GM19467 (cell line): ENCODE measurements around the gene HES2.
A peak's percentile ranks its signal among the peaks of the same experiment; 100 is the strongest.
"Not testable (repeated sequence)": the region's sequence is repeated elsewhere in the genome, so short reads cannot be mapped to it uniquely, and the experiment has no call there.

Experiments used
- ATAC-seq: cut with Tn5 transposase; IDR thresholded peaks from one replicate; pipeline ENCODE4 v1.9.1; 2021; ENCODE audit warnings: mild to moderate bottlenecking, moderate library complexity; ENCODE audit not compliant: unreplicated experiment

HES2 gene

DNA sequence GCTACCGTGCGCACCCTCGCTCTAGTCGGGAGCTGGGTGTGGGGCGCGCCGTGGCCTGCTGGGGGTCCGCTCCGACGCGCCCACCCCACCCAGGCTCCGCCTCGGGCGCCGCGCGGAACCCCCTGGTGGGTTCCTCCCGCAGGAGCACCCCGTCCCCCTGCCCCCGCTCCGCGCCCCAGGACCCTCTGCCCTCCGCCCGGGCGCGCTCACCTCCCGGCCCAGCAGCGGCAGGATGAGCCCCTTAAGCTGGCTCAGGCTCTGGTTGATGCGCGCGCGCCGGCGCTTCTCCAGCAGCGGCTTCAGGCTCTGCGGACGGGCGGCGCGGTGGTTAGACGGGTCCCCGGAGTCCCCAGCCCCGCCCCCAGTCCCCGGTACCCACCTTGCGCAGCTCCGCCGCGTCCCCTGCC lies 319 bp downstream of the HES2 start:
- ATAC-seq: no peak

GRCh38 chr1:6418668-6419396 lies 887 bp downstream of the HES2 start:
- ATAC-seq: no peak

DNA sequence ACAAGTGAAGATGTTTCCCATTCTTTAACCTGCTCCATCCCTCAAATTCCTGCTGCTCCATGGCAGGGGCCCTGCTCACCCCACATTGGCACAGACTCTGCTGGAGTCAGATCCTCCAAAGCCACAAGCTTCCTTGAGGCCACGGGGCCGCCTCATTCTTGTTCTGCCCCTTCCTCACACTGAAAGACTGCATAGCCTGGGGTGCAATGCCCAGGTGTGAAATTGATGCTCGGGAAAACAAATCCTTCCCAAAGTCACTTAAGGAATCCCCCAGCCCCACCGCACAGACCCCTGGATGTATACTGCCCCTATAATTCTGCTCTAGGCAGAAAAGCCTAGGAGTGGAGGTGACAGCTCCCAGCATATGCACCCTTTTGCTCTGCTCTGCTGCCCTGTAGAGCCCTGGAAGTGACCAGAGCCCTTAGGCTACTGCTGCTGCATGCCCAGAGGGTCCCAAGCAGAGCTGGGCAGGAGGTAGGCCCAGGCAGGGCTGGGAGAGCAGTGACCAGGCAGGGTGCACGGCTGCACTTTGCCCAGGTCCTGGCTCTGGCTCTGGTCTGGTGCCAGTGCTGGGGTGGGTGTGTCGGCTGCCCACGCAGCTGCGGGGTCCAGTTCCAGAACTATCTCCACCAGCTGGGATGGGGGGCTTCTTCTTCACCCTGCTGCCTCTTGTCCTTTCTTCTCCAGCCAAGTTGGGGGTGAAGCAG lies 1.6 kb downstream of the HES2 start:
- ATAC-seq: no peak

DNA sequence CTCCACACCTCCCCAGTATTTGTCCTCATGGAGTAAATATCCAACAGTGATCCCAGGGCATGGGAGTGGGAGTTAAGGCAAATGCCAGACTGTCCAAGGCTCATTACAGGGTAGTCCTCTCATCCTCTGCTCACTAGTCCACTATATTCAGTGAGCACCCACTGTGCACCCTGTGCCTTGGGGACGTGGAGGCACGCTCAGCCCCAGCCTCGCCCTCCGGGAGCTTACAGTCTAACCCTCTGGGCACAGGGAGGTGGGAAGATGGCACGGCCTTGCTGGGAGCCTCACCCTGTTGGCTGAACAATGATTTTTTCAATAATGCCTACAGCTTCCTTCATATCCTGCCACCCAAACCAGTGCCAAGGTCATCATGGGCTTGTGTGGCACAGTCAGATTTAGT lies 2.8 kb downstream of the HES2 start:
- ATAC-seq: no peak

DNA sequence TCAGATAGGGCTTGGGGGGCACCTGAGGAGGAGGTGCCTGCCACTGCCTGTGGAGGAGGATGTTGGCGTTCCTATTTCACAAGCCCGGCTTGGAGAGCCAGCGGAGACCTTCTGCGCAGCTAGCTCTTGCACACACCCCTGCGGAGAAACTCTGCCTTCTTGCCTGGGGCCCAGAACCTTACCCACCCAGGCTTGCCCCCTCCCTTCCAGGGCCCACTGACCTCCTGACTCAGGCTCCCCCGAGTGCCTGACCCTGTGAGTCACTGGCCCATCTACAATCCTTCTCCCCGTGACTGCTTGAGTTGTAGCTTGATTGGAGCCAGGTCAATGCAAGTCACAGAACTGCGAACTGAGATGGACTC lies 3.4 kb downstream of the HES2 start:
- no peak for ATAC-seq

DNA sequence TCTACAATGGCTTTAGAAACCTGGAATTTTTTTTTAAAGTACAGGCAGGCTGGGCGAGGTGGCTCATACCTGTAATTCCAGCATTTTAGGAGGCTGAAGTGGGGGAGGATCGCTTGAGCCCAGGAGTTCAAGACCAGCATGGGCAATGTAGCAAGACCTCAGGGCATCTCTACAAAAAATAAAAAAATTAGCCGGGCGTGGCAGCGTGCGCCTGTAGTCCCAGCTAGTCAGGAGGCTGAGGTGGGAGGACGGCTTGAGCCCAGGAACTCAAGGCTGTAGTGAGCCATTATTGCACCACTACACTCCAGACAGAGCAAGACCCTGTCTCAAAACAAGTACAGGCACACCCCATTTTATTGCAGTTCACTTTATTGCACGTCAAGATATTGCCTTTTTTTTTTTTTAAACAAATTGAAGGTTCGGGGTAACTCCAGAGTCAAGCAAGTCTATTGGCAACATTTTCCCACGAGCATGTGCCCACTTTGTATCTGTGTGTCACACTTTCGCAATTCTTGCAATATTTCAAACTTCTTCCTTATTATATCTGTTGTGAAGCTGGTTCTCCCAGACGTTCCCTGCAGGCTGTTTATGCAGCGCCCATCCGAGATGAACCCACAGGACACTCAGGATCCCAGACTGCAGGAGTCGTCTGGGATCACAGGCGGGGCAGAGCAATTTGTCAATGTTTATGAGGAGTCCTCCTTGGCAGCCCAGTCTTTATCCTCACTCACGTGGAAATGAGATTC lies 4.7 kb downstream of the HES2 start:
- no peak for ATAC-seq

GRCh38 chr1:6414443-6414844 lies 5.3 kb downstream of the HES2 start:
- ATAC-seq: peak; percentile 73

DNA sequence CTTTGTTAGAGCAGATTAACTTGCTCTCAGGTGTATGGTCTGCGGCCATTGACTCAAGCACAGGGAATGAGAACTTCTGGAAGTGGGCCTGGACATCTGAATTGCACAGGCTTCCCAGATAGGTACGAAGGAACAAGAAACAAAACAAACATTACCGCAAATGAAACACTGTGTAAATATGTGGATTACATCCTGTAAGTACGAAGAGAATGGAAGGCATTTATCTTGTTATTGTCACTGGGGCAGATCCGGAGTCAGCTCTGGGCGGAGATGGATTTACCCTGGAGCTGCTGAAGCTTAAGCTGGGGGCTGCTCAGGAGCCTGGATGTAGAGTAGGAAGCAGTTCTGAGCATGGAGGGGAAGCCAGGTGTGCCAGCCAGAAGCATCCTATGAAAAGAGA lies 6.8 kb downstream of the HES2 start:
- ATAC-seq: no peak

DNA sequence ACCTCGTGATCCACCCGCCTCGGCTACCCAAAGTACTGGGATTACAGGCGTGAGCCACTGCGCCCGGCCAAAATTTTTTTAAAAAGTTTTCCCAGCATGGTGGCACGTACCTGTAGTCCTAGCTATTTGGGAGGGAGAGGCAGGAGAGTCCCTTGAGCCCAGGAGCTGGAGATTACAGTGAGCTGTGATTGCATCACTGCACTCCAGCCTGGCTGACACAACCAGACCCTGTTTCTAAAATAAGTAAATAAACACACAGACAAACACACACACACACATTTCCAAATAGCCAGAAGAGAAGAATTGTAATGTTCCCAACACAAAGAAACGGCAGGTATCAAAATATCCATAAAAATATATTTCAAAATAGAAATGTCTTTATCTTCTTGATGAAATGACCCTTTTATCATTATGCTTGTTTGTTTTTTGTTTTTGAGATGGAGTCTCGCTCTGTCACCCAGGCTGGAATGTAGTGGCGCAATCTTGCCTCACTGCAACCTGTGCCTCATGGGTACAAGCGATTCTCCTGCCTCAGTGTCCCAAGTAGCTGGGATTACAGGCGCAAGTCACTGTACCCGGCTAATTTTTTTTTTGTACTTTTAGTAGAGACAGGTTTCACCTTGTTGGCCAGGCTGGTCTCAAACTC lies 9.3 kb downstream of the HES2 start:
- ATAC-seq: no peak

- no peak for ATAC-seq
These were observed 10.0 kb downstream of the HES2 start for GRCh38 chr1:6409733-6410132.

DNA sequence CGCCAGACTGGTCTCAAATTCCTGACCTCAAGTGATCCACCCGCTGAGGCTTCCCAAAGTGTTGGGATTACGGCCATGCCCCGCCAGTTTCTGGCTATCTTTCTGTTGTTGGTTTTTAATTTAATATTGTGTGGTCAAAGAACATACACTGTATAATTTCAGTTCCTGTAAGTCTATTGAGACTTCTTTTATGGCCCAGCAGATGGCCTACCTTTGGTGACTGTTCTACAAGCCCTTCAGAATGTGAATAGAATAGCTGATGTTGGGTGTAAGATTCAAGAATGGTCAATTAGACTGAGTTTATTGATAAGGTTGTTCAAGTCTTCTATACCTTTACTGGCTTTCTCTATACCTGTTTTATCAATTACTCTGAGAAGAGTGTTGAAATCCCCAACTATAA lies 10.7 kb downstream of the HES2 start:
- ATAC-seq: no peak

DNA sequence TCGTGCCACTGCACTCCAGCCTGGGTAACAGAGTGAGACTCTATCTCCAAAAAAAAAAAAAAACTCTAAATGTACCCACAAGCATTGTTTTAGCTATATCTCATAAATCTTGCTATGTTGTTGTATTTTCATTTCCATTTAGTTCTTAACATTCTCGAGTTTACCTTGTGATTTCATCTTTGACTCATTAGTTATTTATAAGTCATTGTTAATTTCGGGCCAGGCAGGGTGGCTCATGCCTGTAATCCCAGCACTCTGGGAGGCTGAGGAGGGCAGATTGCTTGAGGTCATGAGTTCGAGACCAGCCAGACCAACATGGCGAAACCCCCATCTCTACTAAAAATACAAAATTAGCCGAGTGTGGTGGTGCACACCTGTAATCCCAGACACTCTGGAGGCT lies 11.7 kb downstream of the HES2 start:
- ATAC-seq: no peak

GRCh38 chr1:6401673-6402072 lies 18.0 kb downstream of the HES2 start:
- no peak for ATAC-seq

DNA sequence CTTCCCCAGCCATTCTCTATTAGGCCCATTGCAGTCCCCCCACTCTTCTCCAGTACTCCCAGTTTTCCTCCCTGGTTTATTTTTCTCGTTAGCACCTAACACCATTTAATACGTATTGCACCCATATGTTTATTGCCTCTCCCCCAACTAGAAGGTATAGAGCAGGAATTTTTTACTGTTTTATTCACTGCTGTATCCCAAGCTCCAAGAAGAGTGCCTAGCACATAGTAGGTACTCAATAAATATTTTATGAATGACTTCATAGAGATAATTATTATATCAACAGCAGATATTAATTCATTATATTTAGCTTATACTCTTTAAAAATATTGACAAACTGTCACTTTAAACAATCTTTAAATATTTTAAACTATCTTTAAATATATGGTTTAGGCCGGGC lies 20.4 kb downstream of the HES2 start:
- no peak for ATAC-seq

- ATAC-seq: no peak
These were observed 21.8 kb downstream of the HES2 start for GRCh38 chr1:6397844-6398441.

DNA sequence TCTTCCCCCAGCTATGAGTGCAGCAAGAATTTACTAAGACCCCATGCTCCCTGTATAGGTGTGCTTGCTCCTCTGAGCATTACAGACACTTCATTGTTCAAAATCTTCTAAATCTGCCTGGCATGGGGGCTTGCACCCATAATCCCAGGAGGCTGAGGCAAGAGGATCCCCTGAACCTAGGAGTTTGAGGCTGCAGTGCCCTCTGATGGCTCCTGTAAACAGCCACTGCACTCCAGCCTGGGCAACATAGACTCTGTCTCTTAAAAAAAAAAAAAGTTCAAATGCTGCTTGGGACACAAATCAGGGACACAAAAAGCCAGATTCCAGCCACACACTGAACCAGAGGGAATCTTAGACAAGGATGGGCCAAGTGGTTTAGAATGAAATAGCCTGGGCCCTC lies 22.7 kb downstream of the HES2 start:
- no peak for ATAC-seq

- not testable (repeated sequence) for ATAC-seq
These were observed 23.9 kb downstream of the HES2 start for GRCh38 chr1:6395781-6396244.

- ATAC-seq: not testable (repeated sequence)
These were observed 24.6 kb downstream of the HES2 start for GRCh38 chr1:6395130-6395529.

GRCh38 chr1:6393400-6394187 lies 26.1 kb downstream of the HES2 start, which contains the start of gene ACOT7:
ACOT7 (minus strand) TSS chr1:6393767; CDS start chr1:6393399, 368 bp downstream.
- ATAC-seq: peak; percentile 72

DNA sequence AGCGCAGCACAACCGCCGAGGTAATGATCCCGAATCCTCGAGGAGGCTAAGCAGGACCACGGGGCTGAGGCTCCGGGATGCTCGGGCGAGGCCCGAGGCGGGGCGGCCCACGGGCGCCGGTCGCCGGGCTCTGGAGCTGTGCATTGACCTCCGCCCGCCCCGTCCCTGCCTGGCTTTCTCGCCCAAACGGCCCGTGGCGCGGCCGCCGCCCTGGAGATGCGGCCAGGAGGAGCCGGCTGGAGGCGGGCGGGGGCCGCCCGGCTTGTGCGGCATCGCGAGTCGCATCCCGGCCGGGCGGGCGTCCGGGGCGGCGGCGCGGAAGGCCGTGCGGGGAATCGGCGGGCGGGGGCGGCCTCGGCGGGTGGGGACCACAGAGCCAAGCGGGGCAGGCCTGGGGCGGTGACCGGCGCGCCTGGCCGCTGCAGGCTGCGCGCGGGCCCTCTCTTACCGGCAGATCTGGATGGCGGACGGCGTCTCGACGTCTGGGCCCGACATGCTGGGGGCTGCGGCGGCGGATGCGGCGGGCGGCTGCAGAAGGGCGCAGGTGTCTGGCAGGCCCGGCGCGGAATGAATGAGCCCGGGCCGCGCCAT lies 26.8 kb downstream of the HES2 start:
- ATAC-seq: peak; percentile 8
